Stimulated activated naive B cell treated with anti-CD40 and anti-IgM and Interleukin-4, amounts not matched to agents 10 μg/mL and 1 μg/mL and 100 μg/mL, for 72 hours (primary cell): ENCODE results near the gene NXT1.

Source experiments
- ATAC-seq, 2 donors: fragments of 150-1000 bp; cut with Tn5 transposase; replicated peaks; 2 replicates each; pipeline ENCODE4 v1.10.0; 2021; ENCODE audit warnings: moderate library complexity in 1 of 2
- DNase-seq: peaks from one replicate; pipeline ENCODE4 v3.0.0; 2021
- H3K27ac Mint-ChIP-seq: one replicate; pipeline ENCODE4 v1.8.0; 2022; ENCODE audit warnings: mild to moderate bottlenecking, mixed read lengths
- H3K27me3 Mint-ChIP-seq, 2 donors: one replicate each; pipeline ENCODE4 v1.8.0; 2022; ENCODE audit warnings: mixed read lengths in 2 of 2
- H3K36me3 Mint-ChIP-seq, 2 donors: one replicate each; pipeline ENCODE4 v1.8.0; 2022; ENCODE audit warnings: mixed read lengths in 2 of 2, mild to moderate bottlenecking in 1 of 2
- H3K4me1 Mint-ChIP-seq, 2 donors: one replicate each; pipeline ENCODE4 v1.8.0; 2022; ENCODE audit warnings: mixed read lengths in 2 of 2, mild to moderate bottlenecking in 1 of 2
- H3K4me3 Mint-ChIP-seq, 2 donors: one replicate each; pipeline ENCODE4 v1.8.0; 2022; ENCODE audit warnings: mild to moderate bottlenecking in 2 of 2, mixed read lengths in 2 of 2, moderate library complexity in 1 of 2
- H3K9me3 Mint-ChIP-seq, 2 donors: one replicate each; pipeline ENCODE4 v1.8.0; 2022; ENCODE audit warnings: mixed read lengths in 2 of 2, mild to moderate bottlenecking in 1 of 2

NXT1 gene

DNA sequence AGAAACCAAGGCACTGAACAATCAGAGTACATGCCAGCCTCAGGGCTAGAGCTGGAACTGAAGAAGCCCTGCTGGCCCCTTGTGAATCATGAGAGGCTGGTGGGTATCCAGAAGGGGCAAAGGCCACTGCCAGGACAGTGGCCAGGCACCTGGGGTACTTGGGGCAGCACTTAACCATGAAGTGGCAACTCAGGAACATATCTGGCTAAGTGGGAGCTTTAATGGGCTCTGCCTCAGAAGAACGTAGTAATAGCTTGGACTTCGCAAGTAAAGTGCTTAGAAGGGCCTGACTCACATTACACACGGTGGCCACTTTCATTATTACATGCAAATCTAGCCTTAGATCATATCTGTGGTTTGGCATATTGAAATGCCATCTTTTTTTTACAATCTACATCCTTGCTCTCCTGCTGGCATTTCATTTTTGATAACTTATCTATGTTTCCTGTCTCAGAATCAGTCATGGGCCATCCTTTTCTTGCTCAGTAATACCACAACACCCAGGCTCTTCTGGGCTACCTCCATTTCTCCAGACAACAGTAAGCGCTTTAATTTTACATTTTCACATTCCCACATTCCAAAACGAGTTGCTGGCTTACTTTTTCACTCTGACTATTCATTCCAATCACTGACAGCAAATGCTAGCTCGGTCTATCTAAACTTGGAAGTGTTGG, 49.1 kb downstream of the NXT1 start:
- ATAC-seq (peak; percentile 86 to 95), DNase-seq (no peak)
- peaks cover 19 to 22% of the 10 kb centered on the region in 2 donors for H3K36me3 Mint-ChIP-seq
- no peak overlapping the region for H3K4me3 Mint-ChIP-seq
- no peak overlapping the region for H3K27ac Mint-ChIP-seq
- peaks cover 11 to 19% of the 10 kb centered on the region in 2 donors for H3K4me1 Mint-ChIP-seq
- H3K27me3 Mint-ChIP-seq = no peaks in the 10 kb centered on the region
- H3K9me3 Mint-ChIP-seq = no peaks in the 10 kb centered on the region

DNA sequence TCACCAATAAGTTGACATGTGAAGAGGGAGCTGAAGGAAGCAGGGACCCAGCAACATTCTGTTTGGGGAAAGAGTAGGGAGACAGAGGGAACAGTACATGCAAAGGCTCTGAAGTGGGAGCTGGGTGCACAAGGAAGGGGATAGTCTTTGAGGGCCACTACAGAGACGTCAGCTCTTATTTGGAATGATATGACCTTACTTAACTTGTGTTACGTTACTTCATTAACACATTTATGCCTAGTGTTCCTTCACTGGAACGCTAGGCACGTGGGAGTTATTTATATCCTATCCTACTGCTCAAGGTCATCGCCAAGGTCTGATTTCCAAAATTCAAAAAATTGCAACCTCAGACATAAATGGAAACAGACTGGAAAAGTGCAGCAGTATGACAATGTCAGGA, 50.5 kb downstream of the NXT1 start:
- no peak for DNase-seq
- H3K4me1 Mint-ChIP-seq = peaks cover 11 to 22% of the 10 kb centered on the region in 2 donors
- no peak for ATAC-seq

DNA sequence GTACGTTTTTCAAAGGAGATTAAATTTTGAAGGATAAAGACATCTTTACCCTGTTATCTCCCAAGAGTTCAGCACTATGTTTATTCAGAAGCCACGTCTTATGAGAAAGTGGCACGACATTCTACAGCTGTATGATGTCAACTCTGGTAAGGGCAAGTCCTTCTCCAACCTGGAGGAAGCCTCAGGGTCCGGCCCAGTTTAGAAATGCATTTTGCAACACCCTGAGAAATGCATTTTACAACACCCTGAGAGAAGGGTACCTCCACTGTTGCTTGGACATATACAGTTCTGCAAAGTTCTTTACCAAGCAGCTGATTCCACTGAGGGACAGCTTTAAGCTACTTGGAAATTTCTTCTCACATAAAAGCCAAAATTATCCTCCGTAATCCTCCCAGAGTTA, 53.2 kb downstream of the NXT1 start:
- H3K36me3 Mint-ChIP-seq = peaks cover 11 to 12% of the 10 kb centered on the region in 2 donors
- no peaks in the 10 kb centered on the region for H3K27me3 Mint-ChIP-seq
- ATAC-seq = no peak
- H3K27ac Mint-ChIP-seq = no peak overlapping the region
- H3K4me1 Mint-ChIP-seq = peaks cover 17 to 36% of the 10 kb centered on the region in 2 donors
- no peaks in the 10 kb centered on the region for H3K9me3 Mint-ChIP-seq
- H3K4me3 Mint-ChIP-seq = no peak overlapping the region
- no peak for DNase-seq

More for the DNA sequence above, 50.5 kb downstream of the NXT1 start:
- Mint-ChIP-seq H3K27me3 (no peaks in the 10 kb centered on the region), H3K4me3 (no peak overlapping the region), H3K27ac (no peak overlapping the region), H3K36me3 (peaks cover 16 to 19% of the 10 kb centered on the region in 2 donors), H3K9me3 (no peaks in the 10 kb centered on the region)

DNA sequence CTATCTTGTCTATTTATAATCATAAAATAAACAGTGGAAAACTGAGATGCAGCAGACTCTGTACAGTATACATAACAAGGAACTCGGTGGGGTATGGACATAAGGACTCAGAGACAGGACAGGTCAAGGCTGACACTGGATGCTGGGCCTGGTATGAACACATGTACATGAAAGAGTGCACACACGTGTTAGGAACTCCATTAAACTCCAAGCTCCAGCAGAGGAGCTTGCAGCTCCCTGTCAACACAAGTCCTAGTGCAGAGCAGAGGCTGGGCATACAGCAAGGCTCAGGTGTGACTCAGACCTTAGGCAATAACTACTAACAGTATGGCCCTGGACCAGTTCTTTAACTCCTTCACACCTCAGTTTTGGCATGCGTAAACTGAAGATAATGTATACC, 53.6 kb downstream of the NXT1 start:
- DNase-seq (no peak), ATAC-seq (no peak)
- Mint-ChIP-seq H3K36me3 (peaks cover 11 to 12% of the 10 kb centered on the region in 2 donors), H3K27ac (no peak overlapping the region), H3K27me3 (no peaks in the 10 kb centered on the region), H3K9me3 (no peaks in the 10 kb centered on the region), H3K4me1 (peaks cover 17 to 33% of the 10 kb centered on the region in 2 donors), H3K4me3 (no peak overlapping the region)
